HG03565 (cell line): Measurements from ENCODE around the gene SELENOP.
"Not testable (repeated sequence)": the region's sequence is repeated elsewhere in the genome, so short reads cannot be mapped to it uniquely, and the experiment has no call there.

ENCODE experiments used
- ATAC-seq: cut with Tn5 transposase; IDR thresholded peaks from one replicate; pipeline ENCODE4 v1.9.1; 2021; ENCODE audit warnings: mild to moderate bottlenecking, moderate library complexity; ENCODE audit not compliant: unreplicated experiment

SELENOP gene

DNA sequence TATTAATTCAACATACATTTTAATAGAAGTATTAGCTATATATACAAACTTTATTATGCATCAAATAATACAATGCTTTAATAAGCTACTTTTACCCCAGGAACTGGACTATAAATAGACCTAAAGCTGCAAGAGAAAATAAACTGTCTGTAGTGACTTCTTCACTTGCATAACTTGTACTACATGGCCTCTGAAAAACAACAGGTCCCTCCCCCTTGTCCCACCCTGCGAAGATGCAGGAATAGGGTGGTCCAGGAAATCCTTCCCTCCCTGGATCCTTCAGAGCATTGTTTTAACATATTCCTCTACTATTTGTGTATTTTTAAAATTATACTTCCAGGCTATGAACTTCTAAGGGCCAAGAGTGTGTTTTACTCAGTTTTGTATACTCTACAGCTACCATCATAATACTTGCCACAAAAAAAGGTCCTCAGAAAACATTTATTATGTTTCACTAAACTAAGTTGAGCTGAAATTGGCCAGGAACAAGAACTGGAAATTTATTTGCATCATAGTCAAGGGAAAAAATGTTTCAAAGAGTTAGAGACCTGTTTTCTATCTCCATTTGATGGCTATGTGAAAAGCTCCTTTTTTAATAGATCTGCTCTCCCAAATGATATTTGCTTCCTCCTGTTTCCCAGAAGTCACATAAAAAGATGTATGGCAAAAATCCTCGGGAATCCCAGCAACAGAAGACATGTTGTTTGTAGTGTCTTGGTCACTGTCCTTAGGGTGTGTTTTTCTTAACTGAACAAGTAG is 15.2 kb upstream of the SELENOP start:
- no peak for ATAC-seq

DNA sequence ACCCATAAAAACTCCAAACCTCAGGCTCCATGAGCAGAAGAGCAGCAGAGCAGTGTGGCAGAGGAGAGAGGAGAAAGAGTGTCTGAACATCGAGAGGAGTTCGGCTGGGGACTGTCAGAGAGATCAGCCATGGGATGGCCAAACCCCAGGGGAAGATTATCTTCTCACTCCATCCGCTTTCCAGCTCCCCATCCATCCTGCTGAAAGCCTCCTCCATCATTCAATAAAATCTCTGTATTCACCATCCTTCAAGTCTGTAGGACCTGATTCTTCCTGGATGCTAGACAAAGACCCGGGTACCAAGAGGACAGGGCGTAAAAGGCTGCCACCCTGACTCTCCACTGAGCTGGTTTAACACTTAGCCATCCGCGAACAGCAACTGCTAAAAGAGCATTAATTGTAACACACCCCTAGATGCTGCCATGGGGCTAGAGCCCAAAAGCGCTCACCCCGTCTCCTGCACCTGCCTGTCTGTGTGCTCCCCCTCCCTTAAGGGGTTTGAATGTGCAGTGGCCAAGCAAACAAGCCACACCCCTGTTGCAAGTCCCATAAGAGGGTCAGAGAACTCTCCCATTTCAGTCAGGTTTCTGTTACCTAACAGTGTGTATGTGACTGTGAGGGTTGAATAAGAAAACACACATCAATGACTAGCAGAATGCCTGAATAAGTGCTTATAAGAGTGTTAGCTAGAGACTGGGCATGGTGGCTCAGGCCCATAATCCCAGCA is 13.9 kb upstream of the SELENOP start:
- ATAC-seq: no peak

DNA sequence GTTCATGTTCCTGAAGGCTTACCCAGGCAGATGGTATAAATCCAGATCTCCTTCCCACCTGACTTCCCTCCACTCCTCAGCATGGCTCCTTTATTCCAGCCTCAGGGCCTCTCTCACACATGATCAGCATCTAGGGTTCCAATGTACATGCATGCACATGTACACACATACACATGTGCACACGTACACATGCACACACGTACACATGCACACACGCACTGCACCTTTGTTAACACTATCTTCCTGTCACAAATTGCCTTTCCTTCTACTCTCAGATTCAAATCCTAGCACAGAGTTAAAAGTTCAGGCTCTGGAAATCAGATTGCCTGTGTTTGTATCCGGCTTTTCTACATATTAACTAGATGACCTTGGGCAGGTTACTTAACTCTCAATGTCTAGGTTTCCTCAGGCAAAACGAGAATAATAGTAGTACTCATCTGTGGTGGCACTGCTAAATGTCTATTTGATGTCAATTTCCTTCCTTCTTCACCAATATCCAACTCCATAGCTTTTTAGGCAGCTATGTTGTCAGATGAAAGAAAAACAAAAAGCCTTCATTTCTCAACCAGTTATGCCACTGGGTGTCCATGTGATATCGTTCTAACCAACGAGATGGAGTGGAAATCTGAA is 12.8 kb upstream of the SELENOP start:
- ATAC-seq: no peak

DNA sequence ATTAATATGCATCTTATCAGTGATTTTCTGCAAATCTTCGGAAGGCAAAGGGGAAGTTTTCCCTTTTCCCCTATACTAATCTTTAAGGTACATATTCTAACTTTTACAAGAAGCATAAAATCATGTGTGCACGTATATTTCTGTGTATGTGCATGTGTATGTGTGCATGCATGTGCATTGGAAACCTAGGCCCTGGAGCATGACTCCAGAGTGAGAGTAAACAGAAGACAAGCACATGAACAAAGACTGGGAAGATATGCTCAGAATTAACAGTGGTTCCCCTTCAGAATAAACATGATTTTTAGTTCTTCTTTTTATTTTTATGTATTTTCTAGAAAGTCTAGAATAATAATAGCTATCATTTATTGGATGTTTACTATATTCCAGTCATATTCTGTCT is 10.9 kb upstream of the SELENOP start:
- ATAC-seq: no peak

DNA sequence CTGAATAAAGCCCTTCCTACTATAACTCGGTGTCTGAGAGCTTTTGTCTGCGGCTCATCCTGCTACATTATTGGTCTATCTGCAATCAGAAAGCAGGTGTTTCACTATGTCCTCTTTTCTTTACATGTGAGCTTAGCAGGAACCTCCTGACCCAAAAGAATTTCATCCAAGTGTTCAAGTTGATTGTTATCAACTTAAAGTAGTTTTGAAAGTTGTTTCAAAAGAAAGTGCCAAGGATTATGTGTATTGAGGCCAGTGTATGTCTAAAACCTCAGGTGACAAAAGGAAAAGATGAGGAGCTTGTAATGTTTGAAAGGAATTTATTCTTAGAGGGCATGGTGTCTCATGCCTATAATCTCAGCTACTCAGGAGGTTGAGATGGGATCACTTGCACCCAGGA is 8.1 kb upstream of the SELENOP start:
- ATAC-seq: no peak

DNA sequence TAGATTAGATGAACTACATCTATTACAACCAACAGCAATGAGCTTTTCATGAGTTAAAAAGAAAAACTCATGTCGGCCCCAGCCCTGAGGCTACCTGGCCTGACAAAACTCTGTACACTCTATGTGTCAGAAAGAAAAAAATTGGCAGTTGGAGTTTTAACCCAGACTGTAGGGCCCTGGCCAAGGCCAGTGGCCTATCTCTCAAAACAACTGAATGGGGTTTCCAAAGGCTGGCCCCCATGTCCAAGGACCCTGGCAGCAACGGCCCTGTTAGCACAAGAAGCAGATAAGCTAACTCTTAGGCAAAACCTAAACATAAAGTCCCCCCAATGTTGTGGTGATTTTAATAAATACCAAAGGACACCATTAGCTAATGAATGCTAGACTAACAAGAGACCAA is 4.9 kb upstream of the SELENOP start:
- ATAC-seq: not testable (repeated sequence)

DNA sequence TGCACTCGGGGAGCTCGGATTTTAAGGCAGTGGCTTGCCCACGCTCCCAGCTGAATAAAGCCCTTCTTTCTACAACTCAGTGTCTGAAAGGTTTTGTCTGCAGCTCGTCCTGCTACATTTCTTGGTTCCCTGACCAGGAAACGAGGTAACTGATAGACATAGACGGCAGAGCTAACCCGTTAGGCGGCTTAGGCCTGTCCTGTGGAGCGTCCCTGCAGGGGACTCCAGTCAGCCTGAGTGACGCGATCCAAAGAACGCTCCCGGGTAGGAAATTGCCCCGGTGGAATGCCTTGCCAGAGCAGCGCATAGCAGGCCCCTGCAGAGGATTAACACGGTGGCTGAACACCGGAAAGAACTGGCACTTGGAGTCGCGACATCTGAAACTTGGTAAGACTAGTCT is 1.8 kb upstream of the SELENOP start:
- ATAC-seq: no peak

DNA sequence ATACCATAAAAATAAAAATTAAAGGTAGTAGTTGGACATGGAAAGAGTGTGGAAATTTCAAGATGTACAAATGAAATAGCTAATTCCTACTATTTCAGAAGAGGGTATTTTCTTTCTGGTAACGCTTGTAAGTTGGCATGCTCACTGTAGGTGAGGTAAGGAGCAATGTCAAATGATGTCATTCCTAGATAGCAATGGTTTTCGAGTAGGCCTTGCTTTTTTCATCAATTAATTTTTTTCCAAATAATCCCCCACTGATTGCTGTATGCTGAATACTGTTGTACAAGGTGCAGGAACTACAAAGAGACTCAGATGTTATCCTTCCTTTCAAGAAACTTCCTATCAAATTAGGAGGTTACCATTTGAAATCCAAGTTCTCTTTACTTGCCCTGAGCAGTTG is 928 bp upstream of the SELENOP start:
- ATAC-seq: no peak

DNA sequence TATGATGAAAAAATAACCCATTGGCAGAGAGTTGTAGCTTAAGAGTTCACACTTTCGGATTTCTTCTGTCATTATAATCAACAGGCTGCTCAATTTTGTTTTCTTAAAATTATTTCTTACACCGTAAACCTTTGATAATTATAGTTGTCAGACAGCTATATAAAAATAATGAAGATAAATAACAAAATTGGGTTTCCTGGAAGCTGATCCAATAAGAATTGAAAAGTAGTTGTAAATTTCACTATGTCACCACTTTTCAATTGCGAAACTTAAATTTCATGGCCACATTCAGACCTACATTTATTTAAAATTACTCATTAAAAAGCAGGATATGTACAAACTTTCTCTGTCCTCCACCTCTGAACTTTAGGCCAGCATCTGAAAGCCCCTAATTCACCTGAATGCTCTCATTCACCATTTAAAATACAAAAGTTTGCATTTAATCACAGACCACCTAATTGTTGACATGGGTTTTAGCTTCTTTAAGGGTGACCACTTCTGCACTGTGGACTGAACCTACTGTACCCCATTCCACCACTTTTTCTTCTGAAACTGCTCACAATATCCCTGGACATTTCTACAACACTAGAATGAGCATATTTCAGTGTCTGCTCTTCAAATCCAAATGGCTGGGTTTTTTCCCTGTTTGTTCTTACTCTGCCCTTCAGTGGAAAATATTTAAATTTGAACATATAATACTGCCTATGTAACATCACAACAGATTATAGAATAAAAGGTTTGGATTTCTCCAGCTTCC is 680 bp downstream of the SELENOP start:
- no peak for ATAC-seq

DNA sequence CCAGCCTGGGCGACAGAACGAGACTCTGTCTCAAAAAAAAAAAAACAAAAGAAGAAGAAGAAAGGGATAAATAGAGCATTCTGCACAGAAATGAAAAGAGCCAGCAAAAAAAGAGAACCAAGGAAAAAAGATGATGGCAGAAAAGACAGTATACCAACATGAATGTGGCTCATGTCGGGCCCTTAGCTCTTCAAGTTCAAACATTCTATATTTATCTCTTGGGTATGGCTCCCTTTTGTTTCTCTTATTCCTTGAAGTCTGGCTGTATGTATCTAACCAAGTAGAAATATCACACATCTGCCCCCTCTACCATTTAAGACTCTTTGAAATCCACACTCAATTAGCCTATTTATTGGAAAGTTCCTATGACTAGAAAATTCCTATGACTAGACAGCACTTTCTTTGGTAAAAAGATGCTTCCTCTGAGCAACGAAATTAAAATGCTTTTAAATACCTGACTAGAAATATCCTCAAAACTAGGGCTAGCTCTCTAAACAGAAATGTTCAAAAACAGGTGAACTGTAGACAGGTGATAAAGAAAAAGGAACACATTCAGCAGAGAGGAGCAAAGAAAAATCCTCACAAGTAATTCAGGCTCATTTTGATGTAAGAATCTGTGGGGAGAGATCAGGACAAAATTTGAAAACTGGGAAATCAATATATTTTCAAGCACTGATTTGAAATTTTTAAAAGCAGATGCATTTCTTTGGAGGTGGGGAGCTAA is 2.6 kb downstream of the SELENOP start:
- no peak for ATAC-seq

DNA sequence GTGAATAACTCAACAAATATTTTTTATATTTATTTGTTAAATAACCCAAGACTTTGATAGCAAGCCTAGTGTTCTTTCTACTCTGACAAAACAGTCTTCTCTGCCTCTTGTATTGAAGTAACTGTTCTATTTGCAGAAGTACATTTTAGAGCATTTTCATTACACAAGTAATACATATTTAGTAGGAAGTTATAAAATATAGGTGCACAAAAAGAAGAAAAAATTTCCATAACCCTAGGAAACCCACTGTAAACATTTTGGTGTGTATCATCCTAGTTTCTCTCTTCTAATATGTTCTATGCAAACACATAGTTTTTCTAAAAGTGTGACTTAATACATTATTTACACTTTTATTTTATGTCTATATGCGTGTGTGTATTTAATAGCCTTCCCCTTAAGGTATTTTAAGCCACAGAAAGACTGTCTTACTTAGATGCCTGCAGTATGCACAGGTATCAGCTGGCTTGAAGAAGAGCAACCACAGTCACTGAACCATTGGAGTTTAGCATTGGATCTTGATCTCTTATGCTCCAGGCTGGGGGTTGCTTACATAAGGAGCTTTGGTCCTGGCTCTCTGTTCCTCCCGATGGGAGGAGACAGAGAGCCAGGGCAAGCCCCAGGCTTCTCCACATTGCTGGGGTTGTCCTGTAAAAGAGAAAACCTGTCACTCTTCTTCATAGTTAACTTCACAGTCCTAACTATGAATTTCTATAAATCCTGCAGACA is 3.8 kb downstream of the SELENOP start:
- no peak for ATAC-seq

DNA sequence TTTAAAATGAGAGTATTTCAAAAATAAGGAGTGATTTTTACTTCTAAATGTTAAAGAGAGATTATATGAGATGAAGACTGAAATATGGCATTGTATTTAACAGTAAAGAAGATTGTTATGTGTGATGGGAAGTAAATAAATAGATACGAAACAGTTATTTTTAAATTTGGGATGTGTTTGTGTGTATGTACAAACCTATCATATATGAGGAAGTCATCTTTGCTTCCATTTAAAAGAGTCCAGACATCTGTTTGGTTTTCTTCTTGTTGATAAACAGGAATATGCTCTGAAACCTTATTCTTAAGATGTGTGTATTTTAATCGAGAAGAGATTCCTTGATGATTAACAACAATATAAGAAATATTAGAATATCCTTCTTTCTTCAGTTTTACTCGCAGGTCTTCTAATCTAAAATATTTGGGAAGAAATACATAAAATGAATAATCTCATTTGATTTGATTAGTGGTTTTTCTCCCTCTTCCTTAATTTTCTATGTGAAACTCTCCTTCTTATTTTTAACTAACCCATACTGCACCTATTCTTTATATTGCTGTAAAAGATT is 4.9 kb downstream of the SELENOP start:
- no peak for ATAC-seq

DNA sequence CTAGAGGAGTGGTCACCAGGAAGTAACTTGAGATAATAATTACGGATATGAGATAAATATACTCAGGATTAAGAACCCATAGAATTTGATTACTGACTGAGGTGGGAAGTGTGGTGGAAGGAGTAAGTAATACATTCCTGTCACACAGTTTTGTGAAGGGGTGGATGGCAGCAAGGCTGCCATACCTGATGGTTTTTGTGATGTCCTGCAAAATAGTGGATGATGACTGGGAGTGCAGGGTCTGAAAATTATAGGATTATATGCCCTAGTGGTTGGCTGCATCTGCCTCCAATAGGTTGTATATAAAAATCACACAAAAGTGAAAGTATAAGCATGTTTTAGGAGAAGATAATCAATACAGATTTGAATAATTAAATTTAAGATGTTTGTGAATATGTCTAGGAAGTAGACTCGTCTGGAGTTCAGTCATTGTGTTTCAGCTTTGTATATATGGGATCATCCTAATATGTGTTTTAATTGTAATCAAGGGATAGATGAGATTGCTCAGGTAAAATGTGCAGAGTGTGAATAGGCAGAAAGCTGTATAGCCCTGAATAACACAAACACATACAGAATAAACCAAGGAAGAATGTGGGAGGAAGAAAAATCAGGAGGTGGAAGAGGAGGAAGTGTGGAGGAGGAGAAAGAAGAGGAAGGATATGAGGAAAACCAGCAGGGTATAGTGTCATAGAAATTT is 5.5 kb downstream of the SELENOP start:
- no peak for ATAC-seq

DNA sequence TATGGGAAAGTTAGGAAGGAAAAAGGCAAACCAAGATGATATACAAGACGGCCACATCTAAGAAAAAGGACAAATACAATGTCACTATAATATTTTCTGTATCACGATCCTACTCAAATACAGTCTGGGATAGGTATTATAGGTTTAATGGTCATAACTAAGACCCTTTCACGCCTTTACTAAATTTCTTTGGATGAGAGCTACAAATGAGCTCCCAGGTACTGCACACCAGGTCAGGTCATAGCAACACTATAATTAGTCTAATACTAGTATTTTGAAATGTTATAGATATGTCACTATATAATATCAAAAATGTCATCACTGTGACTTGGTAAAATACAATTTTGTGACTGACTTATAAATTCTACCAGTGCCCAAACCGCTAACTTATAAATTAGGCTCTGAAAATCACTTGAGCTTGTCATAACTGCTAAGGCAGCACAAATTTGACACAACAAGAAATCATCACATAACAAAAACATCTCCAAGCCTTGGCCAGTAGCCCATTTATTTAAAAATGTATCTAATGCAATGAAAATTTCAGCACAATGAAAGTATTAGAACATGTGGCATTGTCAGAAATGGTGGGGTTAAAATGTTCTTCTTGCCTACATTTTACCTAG is 6.9 kb downstream of the SELENOP start:
- no peak for ATAC-seq

DNA sequence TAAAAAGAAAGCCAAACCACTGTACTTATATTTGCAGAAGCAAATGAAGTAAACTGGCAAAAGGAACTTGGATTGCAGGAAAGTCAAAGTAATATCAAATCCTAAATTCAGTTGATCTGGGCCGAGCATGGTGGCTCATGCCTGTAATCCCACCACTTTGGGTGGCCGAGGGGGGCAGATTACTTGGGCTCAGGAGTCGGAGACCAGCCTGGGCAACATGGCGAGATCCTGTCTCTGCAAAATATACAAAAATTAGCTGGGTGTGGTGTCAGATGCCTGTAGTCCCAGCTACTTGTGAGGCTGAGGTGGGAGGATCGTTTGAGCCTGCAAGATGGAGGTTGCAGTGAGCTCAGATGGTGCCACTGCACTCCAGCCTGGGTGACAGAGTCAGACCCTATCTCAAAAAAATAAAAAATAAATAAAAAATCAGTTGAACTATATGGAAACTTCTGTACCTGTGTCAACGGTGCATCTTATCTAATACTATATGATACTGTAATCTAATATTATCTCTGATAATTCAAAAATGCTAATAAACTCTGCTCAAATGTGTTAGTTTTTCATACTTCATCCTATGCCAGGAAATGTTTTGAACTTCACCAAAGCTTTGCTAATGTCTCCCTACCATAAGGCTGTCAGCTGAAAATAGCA is 10.1 kb downstream of the SELENOP start:
- ATAC-seq: no peak

DNA sequence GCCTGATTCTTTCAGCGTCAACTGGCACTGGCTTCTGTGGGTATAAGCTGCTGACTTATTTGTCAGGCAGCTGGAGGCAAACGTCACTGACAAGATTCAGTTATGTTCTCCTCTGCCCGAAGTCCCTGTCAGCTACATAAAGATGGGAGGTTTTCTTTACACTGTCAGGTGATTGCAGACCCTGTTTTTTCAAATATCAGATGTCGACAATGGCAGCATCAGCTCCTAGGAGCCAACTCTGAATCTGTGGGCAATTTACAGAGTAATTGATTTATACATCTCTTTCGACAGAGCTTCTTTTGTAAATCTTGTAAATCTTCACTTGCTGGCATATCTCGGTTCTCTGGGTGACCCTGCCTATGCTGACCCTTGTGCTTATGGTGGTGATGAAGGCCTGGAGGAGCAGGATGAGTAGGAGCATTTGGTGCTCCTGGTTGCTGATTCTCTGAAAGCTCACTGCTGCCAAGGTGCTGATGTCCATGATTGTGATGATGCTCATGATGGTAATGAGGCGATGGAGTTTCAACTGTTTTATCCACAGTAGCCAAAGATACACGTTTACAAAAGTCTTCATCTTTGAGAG is 10.9 kb downstream of the SELENOP start:
- no peak for ATAC-seq

DNA sequence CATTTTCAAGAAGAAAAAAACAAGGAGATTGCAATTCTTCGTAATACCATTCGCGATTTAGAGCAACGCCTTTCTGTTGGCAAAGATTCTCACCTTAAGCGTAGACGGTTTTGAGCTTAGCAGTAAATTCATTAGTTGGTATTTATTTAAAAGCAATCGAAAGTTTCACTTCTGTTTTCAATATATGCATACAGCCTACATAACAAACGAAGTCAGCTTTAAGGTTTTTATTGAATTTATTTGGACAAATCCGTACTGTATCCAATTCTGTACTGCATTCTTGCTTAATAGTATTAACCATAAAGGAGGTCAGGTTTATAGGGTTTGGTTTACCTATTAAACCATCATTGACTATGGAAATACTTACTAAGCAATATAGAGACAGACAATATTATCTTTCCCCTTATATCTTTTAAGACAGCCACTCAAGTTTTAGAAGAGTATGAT is 12.0 kb downstream of the SELENOP start:
- no peak for ATAC-seq

DNA sequence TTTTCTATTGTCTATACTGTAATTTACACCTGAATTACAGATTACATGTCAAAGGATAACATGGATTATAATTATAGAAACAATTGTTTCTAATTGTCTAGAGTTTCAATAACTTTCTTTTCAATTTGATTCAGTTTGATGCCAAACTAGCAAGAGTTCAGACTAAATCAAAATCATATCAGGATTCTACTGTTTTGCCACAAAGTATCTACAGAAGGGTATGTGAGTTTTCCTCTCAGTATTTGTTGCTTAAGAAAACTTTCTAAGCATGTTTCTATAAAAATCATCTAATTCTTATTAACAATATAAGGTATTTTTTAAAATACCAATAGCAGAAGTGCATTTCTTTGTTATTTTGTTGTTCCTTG is 12.5 kb downstream of the SELENOP start:
- no peak for ATAC-seq
